ENCODE measurements around the gene MPZL3. TPM values are rescaled to one million over a fixed set of nuclear protein-coding genes. Genes with fewer than 3 reads are reported as not detected.
"Not testable (repeated sequence)": the region's sequence is repeated elsewhere in the genome, so short reads cannot be mapped to it uniquely, and the experiment has no call there.

The MPZL3 gene
- total and polyA plus RNA-seq, 12 donors: 1.7 to 4.2 (median 2.4) TPM

DNA sequence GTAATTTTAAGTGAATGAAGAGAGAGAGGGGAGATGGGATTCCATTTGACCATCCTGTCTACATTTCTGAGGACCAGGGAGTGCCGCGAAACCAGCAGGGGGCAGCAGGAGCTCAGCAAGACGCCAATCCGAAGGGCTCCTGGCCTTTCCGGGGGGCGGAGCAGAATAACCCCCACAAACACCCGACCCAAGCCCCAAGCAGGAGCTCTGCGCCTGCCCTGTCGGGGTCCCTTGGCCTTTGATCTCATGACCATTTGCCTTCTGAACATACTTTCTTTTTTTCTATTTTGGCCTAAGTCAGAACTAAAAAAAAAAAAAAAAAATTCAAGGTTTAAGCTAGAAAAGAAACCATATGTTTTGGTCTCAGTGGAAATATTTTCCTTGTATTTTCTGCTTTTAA, 53.8 kb downstream of the MPZL3 start:
- no peaks in the 10 kb centered on the region for H3K27me3 ChIP-seq
- peak overlapping the region in 2 of 10 donors; percentile 16 to 26 for H3K4me3 ChIP-seq
- intact Hi-C loops (cut with DNase I): loop anchor here (1.0 to 10.0 kb wide), 12 partner anchors 54 to 306 kb away; partner anchors contain the start of gene MPZL3 (in 1 of the 10)
- DNase-seq: peak; percentile 83 to 86
- peaks cover 0 to 71% (median 0%) of the 10 kb centered on the region in 9 donors for H3K36me3 ChIP-seq
- peak; percentile 44 to 69 (median 61) for ATAC-seq
- H3K4me1 ChIP-seq: peaks cover 8 to 44% (median 26%) of the 10 kb centered on the region in 9 donors
- H3K9me3 ChIP-seq: no peaks in the 10 kb centered on the region
- peak overlapping the region in 6 of 10 donors; percentile 18 to 50 (median 26) for H3K27ac ChIP-seq
- 2 to 4% methylated on average over 9 of the region's 9 CpGs for WGBS, 2 donors
- TF ChIP-seq, protein P1, sequence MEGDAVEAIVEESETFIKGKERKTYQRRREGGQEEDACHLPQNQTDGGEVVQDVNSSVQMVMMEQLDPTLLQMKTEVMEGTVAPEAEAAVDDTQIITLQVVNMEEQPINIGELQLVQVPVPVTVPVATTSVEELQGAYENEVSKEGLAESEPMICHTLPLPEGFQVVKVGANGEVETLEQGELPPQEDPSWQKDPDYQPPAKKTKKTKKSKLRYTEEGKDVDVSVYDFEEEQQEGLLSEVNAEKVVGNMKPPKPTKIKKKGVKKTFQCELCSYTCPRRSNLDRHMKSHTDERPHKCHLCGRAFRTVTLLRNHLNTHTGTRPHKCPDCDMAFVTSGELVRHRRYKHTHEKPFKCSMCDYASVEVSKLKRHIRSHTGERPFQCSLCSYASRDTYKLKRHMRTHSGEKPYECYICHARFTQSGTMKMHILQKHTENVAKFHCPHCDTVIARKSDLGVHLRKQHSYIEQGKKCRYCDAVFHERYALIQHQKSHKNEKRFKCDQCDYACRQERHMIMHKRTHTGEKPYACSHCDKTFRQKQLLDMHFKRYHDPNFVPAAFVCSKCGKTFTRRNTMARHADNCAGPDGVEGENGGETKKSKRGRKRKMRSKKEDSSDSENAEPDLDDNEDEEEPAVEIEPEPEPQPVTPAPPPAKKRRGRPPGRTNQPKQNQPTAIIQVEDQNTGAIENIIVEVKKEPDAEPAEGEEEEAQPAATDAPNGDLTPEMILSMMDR (IDR thresholded peaks at IDR 0.05): peak; percentile 80 to 93 (median 90)

DNA sequence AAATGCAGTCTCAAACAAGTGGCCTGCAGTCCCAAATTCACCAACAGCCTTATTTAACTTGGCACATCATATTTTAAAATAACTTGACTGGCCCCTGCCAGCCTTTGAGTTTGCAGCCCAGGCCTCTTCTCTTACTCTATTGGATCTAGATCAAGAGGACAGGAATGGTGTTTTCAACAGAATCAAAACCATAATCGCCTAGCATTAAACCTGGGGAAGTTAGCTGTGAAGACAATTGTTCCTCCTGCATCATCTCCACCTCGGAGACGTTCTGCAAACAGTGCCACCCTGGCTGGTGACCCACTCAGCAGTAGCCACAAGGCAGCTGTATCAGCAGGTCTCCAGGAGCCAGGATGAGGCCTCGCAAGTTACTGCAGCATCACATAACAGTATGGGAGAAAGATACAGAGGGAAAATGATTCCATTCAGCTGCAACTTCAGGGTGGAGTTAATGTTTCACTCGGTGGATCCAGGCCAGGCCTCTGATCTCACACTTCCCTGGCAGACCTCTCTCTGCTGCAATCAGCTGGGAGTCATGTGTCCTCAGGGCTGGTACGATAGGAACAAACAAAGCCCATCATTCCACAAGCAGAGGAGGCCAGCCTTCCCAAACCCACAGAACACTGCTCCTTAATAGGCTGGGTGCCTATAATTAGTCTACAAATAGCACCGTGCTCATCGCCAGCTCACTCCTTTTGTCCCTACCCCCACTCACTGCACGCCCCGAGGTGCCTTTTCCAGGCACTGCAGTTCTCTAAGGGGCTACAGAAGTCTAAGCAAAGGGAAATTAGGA, 57.1 kb downstream of the MPZL3 start:
- TF ChIP-seq, protein P1 (IDR thresholded peaks at IDR 0.05): no peak
- peak; percentile 90 to 99 (median 96) for ATAC-seq
- intact Hi-C loops (cut with DNase I): loop anchor here in 9 of 10 donors (2.0 to 10.0 kb wide), 9 partner anchors 18 to 310 kb away; partner anchors contain the start of genes MPZL3 (in 1 of the 9), SCN2B (in 1 of the 9) and UBE4A (in 1 of the 9)
- Histone ChIP-seq H3K4me1 (peaks cover 8 to 36% (median 26%) of the 10 kb centered on the region in 9 donors), H3K36me3 (peaks cover 0 to 53% (median 0%) of the 10 kb centered on the region in 9 donors), H3K4me3 (no peak overlapping the region), H3K9me3 (peaks cover 0 to 11% (median 0%) of the 10 kb centered on the region in 11 donors), H3K27ac (peak overlapping the region; percentile 56 to 92 (median 82)), H3K27me3 (no peaks in the 10 kb centered on the region)
- DNase-seq: peak; percentile 70 to 87
- 23 to 30% methylated on average over 10 of the region's 10 CpGs for WGBS, 2 donors

DNA sequence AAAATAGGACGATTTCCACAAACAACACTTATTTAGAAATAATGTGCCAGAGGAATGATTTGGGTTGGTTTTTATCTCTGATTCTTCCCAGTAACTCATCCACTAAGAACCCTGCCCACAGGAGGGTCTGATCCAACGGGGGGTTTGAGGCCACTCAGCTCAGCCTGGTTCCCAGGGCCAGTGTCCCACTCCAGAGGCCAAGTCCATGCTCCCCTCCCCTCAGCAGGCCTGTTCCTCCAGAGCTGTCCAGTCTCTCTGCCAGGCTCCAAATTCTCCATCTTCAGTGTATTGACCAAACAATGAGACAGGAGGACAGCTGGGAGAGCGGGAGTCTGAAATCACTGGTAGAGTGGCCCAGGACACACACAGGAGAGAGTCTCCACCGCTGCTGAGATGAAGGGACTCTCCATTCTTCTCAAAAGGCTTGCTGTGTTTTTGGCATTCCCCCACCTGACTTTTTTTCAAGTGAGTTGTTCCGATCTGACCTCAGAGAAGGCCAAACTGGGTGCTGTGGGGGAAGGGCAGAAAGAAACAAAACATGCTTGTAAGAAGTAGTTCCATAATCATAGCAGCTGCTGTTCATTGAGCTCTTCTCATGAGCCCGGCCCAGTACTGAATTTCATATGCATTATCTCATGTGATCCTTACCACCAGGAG, 58.1 kb downstream of the MPZL3 start:
- intact Hi-C loops (cut with DNase I): loop anchor here in 4 of 10 donors (2.0 to 10.0 kb wide), 4 partner anchors 17 to 311 kb away; partner anchors contain the start of genes SCN2B (in 1 of the 4) and UBE4A (in 1 of the 4)
- no peak for ATAC-seq
- H3K4me1 ChIP-seq: peaks cover 8 to 33% (median 24%) of the 10 kb centered on the region in 9 donors
- peaks cover 0 to 11% (median 0%) of the 10 kb centered on the region in 11 donors for H3K9me3 ChIP-seq
- no peak overlapping the region for H3K4me3 ChIP-seq
- TF ChIP-seq, protein P1 (IDR thresholded peaks at IDR 0.05): no peak
- H3K36me3 ChIP-seq: peaks cover 0 to 53% (median 0%) of the 10 kb centered on the region in 9 donors
- H3K27me3 ChIP-seq: peaks cover 0 to 5% (median 0%) of the 10 kb centered on the region in 7 donors
- H3K27ac ChIP-seq: peak overlapping the region; percentile 16 to 92 (median 80)
- DNase-seq: no peak
- WGBS, 2 donors: 63 to 70% methylated on average over 6 of the region's 6 CpGs

DNA sequence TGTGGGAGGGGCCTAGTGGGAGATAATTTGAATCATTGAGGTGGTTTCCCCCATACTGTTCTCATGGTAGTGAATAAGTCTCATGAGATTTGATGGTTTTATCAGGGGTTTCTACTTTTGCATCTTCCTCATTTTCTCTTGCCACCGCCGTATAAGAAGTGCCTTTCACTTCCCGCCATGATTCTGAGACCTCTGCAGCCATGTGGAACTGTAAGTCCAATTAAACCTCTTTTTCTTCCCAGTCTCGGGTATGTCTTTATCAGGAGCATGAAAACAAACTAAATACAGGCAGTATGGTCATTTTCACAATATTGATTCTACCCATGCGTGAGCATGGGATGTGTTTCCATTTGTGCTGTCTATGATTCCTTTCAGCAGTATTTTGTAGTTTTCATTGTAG, 59.3 kb downstream of the MPZL3 start:
- not testable (repeated sequence) for DNase-seq, ATAC-seq

DNA sequence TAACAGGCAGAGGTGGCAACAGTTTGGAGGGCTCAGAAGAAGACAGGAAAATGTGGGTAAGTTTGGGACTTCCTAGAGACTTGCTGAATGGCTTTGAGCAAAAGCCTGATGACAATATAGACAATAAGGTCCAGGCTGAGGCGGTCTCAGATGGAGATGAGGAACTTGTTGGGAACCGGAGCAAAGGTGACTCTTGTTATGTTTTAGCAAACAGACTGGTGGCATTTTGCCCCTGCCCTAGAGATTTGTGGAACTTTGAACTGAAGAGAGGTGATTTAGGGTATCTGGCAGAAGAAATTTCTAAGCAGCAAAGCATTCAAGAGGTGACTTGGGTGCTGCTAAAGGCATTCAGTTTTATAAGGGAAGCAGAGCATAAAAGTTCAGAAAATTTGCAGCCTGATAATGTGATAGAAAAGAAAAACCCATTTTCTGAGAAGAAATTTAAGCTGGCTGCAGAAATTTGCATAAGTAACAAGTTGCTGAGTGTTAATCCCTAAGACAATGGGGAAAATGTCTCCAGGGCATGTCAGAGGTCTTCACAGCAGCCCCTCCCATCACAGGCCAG, 61.1 kb downstream of the MPZL3 start:
- WGBS, 2 donors: 67 to 93% methylated on average over 2 of the region's 2 CpGs
- not testable (repeated sequence) for H3K27me3 ChIP-seq, H3K4me3 ChIP-seq, H3K27ac ChIP-seq, ATAC-seq, DNase-seq
- H3K36me3 ChIP-seq: peaks cover 0 to 32% (median 0%) of the 10 kb centered on the region in 9 donors
- H3K4me1 ChIP-seq: peaks cover 8 to 31% (median 18%) of the 10 kb centered on the region in 9 donors
- intact Hi-C loops (cut with DNase I): loop anchor here in 2 of 10 donors (10.0 kb wide), 2 partner anchors 294 to 314 kb away; no protein-coding TSS in a partner anchor
- peaks cover 0 to 11% (median 0%) of the 10 kb centered on the region in 11 donors for H3K9me3 ChIP-seq

More for the DNA sequence above, 59.3 kb downstream of the MPZL3 start:
- not testable (repeated sequence) for H3K4me3 ChIP-seq, H3K27me3 ChIP-seq
- Histone ChIP-seq H3K4me1 (peaks cover 8 to 26% (median 16%) of the 10 kb centered on the region in 9 donors), H3K36me3 (peaks cover 0 to 50% (median 0%) of the 10 kb centered on the region in 9 donors), H3K9me3 (peaks cover 0 to 11% (median 0%) of the 10 kb centered on the region in 11 donors), H3K27ac (peak overlapping the region in 1 of 10 donors; percentile 84)
- WGBS, 2 donors: 93 to 95% methylated on average over 5 of the region's 5 CpGs
- intact Hi-C loops (cut with DNase I): loop anchor here in 2 of 10 donors (10.0 kb wide), 2 partner anchors 292 to 312 kb away; no protein-coding TSS in a partner anchor
